Lower lobe of right lung (tissue), 2 donors: Measurements from ENCODE around the gene NCF2. TPM values are rescaled to one million over a fixed set of nuclear protein-coding genes. Genes with fewer than 3 reads are reported as not detected.

Experiments used
- ATAC-seq, 2 donors: fragments of 200-7000 bp; cut with Tn5 transposase; one replicate each; pipeline ENCODE4 v1.9.1; 2020 to 2022; ENCODE audit warnings: mild to moderate bottlenecking in 2 of 2, moderate library complexity in 2 of 2
- DNase-seq: peaks from one replicate; pipeline ENCODE4 v3.0.0-alpha.2; 2020
- H3K27ac ChIP-seq: fragments of 200-600 bp; one replicate; pipeline ENCODE4 v1.8.0; 2022
- H3K27me3 ChIP-seq: fragments of 200-600 bp; one replicate; pipeline ENCODE4 v1.8.0; 2022; ENCODE audit warnings: low read depth
- H3K36me3 ChIP-seq: fragments of 200-600 bp; one replicate; pipeline ENCODE4 v1.8.0; 2022; ENCODE audit warnings: mild to moderate bottlenecking
- H3K4me1 ChIP-seq: fragments of 200-600 bp; one replicate; pipeline ENCODE4 v1.8.0; 2022
- H3K4me3 ChIP-seq: fragments of 200-600 bp; one replicate; pipeline ENCODE4 v1.8.0; 2022; ENCODE audit warnings: mild to moderate bottlenecking
- H3K9me3 ChIP-seq: fragments of 200-600 bp; one replicate; pipeline ENCODE4 v1.8.0; 2022
- intact Hi-C: fragments of 100-400 bp; cut with DNase I; formaldehyde crosslinking; loops from one replicate; pipeline ENCODE4 v1.11.0; 2022
- total RNA-seq: library from RNA; stranded (reverse); fragmentation: NEBNext Ultra II Directional; extraction: Animal tissue kit (Norgen Biotek cat#: 25700); gene quantifications from one replicate; pipeline ENCODE4 v1.2.1, GENCODE V29; 2021
- TF ChIP-seq, protein P1 (sequence below): fragments of 200-600 bp; IDR thresholded peaks from one replicate; pipeline ENCODE4 v1.8.0; 2022; ENCODE audit warnings: antibody characterized with exemption, mild to moderate bottlenecking
- donor health status: DM: no; HTN: yes; CAD: no; lungs with severe emphysema.

The NCF2 gene
- total RNA-seq, 1 donor from 2014 or later = 211 TPM

DNA sequence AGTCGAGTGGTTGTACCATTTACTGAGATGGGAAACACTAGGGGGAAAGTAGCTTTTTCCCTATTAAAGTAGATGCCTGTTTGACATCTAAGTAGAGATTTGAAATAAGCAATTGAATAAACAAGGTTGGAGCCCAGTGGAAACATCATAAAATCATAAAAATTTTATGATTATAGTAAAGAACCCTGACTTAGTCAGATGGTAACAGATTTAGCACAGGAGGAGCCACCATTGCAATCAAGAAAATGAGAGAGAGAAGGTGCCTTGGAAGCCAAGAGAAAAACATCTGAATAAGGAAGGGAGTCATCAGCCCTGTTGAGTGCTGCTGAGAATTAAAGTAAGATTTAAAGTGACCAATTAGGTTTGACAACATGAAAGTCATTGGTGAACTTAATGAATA, 68.2 kb downstream of the NCF2 start:
- no peak for ATAC-seq
- Histone ChIP-seq H3K4me3 (no peak overlapping the region), H3K4me1 (no peaks in the 10 kb centered on the region), H3K27ac (no peak overlapping the region), H3K36me3 (peaks cover 71% of the 10 kb centered on the region), H3K27me3 (no peaks in the 10 kb centered on the region), H3K9me3 (no peaks in the 10 kb centered on the region)
- intact Hi-C loops = no loop called here
- DNase-seq = no peak
- TF ChIP-seq, protein P1, sequence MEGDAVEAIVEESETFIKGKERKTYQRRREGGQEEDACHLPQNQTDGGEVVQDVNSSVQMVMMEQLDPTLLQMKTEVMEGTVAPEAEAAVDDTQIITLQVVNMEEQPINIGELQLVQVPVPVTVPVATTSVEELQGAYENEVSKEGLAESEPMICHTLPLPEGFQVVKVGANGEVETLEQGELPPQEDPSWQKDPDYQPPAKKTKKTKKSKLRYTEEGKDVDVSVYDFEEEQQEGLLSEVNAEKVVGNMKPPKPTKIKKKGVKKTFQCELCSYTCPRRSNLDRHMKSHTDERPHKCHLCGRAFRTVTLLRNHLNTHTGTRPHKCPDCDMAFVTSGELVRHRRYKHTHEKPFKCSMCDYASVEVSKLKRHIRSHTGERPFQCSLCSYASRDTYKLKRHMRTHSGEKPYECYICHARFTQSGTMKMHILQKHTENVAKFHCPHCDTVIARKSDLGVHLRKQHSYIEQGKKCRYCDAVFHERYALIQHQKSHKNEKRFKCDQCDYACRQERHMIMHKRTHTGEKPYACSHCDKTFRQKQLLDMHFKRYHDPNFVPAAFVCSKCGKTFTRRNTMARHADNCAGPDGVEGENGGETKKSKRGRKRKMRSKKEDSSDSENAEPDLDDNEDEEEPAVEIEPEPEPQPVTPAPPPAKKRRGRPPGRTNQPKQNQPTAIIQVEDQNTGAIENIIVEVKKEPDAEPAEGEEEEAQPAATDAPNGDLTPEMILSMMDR = no peak

DNA sequence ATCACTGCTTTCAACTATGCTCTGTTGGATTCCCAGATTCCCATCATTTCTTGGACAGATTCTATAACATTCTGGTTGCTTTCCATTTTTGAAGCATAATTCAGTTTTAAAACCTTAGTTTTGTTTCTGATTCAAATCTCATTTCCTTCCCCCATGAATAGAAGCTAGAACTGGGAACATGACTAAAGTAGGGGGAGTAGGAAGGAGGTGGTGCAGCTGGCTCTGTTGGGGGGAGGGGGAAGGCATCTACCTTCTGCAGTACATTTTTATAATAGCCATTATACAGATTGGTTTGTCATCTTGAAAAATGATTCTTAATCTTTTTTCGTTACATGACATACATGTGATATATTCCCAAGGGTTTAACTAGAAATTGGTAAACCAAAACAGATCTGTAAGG, 69.9 kb downstream of the NCF2 start:
- no peak for ATAC-seq
- H3K36me3 ChIP-seq = peaks cover 71% of the 10 kb centered on the region
- intact Hi-C loops = no loop called here
- no peaks in the 10 kb centered on the region for H3K9me3 ChIP-seq
- no peaks in the 10 kb centered on the region for H3K27me3 ChIP-seq
- H3K4me1 ChIP-seq = peaks cover 1% of the 10 kb centered on the region
- TF ChIP-seq, protein P1 = no peak
- no peak overlapping the region for H3K4me3 ChIP-seq
- no peak overlapping the region for H3K27ac ChIP-seq
- DNase-seq = no peak

- TF ChIP-seq, protein P1 = no peak
Observed at GRCh38 chr1:183517401-183517800, 72.9 kb downstream of the NCF2 start.

GRCh38 chr1:183516725-183517124, 73.5 kb downstream of the NCF2 start:
- H3K9me3 ChIP-seq = no peaks in the 10 kb centered on the region
- no peak for DNase-seq
- H3K27me3 ChIP-seq = no peaks in the 10 kb centered on the region
- H3K27ac ChIP-seq = no peak overlapping the region
- intact Hi-C loops = no loop called here
- TF ChIP-seq, protein P1 = no peak
- ATAC-seq = no peak
- H3K36me3 ChIP-seq = peaks cover 55% of the 10 kb centered on the region
- no peak overlapping the region for H3K4me3 ChIP-seq
- H3K4me1 ChIP-seq = peaks cover 10% of the 10 kb centered on the region

More at GRCh38 chr1:183517401-183517800, 72.9 kb downstream of the NCF2 start:
- no peak for ATAC-seq
- no peak overlapping the region for H3K4me3 ChIP-seq
- H3K27me3 ChIP-seq = no peaks in the 10 kb centered on the region
- intact Hi-C loops = no loop called here
- DNase-seq = no peak
- peaks cover 60% of the 10 kb centered on the region for H3K36me3 ChIP-seq
- H3K9me3 ChIP-seq = no peaks in the 10 kb centered on the region
- H3K4me1 ChIP-seq = peaks cover 10% of the 10 kb centered on the region
- H3K27ac ChIP-seq = no peak overlapping the region

DNA sequence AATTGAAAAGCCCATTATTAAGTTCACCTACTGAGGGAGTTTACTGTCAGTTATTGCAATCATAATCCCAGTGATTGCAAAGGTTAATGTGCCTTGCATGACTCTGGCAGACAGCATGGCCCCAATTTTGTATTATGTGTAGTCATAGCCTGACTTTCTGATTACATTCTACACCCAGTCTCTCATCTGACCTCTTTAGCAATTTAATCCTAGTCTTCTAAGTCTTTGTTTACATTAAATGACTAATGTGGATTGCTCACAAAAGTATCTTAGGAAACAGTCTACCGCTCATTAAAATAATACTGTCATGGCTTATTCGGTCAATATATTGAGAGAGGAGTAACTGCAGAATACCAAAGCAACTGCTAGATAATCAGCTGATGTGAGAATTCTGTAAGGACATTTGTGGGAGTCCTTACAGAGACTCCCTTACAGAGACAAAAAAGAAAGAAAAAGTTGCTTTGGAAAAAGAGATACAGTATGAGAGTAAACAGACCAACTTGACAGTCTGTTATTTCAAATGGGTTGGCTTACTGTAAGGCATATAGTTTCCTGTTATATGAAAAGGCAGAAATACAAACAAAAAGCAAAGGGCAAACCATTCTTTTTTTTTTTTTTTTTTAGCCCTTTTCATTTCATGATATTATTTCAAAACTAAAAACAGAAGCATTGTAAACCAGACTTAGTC, 75.1 kb downstream of the NCF2 start:
- TF ChIP-seq, protein P1 = no peak
- intact Hi-C loops = no loop called here
- Histone ChIP-seq H3K4me3 (no peak overlapping the region), H3K27me3 (no peaks in the 10 kb centered on the region), H3K36me3 (peaks cover 41% of the 10 kb centered on the region), H3K4me1 (peaks cover 10% of the 10 kb centered on the region), H3K9me3 (no peaks in the 10 kb centered on the region), H3K27ac (no peak overlapping the region)
- DNase-seq = no peak
- no peak for ATAC-seq
